NCI-H1436 treated with DMSO at 0.1 percent for 48 hours (cell line): ENCODE data around the gene FAM124B.
"Not testable (repeated sequence)": the region's sequence is repeated elsewhere in the genome, so short reads cannot be mapped to it uniquely, and the experiment has no call there.

ENCODE experiments used
- DNase-seq: peaks from one replicate; lab custom pipeline; 2025; lab: John Stamatoyannopoulos, UW

The FAM124B gene

DNA sequence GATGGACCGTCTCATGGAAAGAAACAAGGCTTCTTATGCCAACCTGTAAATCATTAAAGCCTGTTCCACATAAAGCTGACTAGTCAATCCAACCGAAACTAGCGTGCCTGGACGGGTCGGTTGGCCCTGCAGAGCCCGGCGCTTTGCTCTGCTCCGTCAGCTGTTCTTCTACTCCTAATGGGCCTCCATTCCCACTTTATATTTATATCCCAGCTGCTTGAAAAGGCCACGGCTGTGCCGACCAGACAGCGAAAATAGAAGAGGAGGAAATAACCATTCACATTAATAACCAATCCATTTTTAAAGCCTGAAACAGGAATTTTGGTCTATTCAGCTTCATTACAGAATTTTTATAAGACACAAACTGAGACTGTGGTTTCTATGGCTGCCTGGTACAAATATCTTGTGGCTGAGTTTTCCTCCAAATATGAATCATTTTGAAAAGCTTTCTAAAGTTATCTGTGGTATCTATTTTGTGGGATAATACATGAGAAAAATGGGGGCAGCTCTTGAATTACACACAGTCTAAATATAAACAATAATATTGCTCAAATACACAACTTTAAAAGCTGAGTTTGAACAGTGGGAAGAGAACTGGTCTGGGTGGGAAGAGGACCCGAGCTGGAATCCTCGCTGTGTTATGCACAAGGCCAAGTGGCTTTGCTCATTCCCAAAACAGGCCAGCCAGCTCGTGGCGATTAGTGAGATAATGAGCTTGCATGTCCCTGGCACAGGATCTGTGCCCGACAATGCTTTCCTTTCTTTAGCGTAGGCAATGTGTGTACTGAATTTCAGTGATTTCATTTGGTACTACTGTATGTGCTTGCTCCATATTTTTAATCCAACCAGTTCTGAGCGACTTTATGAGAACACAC is 10.5 kb upstream of the FAM124B start:
- no peak for DNase-seq

DNA sequence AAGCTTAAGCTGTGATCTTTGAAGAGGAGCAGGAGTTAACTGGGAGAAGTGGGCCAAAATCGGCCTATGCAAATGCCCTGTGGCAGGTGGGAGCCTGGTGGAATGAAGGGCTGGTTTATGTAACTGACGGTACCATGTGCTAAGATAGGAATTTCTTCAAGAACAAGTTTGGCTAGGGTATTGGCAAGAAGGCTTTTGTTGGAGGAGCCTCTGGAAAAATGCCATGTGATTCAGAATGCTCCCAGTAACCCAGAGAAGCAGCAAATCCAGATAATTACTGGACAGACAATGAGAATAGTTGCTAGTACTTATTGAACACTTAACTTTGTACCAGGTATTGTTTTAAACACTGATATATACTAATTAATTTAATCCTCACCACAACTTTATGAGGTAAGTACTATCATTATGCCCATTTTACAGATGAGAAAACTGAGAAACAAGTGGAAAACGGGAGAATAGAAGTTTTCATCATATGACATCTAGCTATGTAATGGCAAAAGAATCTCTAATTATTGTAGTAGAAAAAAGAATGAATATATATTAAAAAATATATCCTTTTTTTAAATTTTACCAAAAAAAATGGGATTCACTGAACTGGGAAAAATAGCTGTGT is 9.1 kb upstream of the FAM124B start:
- DNase-seq = no peak

DNA sequence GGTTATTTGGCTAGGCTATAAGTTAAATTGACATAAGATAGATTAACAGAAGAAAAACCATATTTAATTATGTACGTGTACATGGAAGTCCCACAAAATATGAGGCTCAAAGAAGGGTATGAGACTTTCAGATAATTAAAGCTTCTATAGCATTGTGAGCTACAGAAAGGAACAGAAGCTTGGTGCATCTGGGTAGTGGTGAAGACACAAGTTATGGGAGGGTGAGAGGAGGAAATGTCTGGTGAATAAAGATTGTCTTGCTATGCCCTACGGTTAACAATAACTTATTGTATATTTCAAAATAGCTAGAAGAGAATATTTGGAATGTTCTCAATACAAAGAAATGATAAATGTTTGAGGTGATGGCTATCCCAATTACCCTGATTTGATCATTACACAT is 6.8 kb upstream of the FAM124B start:
- DNase-seq = no peak

DNA sequence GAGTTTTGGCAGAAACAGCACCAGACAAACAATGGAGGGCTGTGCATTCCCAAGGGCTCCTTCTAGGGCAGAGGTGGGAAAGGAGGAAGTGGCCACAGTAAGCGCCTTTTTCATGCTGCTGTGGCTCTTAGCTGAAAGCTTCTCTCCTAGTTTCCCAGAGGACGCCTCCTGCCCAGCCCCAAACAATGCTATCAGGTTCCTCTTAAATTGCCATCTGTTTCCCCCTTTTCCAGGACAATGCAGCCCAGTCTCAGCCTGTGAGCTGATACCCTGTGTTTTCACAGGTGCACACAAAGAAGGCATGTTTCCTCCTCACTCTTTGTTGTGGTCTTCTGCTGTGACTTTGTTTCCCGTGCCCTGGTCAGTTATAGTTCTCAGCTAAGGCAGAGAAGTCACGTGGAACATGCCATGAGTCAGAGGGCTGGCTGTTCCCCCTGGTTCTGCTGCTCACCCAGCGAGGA is 5.4 kb upstream of the FAM124B start:
- no peak for DNase-seq

DNA sequence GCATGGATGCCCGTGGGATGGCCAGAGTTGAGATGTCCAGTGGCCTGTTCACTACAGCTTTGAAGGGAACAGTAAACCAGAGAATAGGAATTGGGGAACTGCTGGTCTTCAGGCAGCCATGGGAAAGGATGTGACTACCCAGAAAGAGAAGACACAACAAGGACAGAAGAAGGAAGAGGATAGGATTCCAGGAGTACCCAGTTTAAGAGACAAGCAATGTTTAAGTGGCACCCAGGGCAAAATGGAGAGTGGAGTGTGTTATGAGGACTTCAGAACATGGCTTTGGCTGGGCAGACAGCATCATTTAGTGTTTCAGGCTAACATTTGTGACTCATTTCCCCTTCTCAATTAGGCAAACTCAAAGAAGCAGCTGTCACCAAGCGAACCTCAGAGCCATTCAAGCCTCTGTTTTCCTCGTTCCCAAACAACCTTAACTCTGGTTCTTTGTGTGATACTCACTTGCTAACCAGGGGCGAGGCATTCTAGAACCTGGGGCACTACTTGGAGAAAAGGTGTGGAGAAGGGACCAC is 4.0 kb upstream of the FAM124B start:
- DNase-seq = no peak

DNA sequence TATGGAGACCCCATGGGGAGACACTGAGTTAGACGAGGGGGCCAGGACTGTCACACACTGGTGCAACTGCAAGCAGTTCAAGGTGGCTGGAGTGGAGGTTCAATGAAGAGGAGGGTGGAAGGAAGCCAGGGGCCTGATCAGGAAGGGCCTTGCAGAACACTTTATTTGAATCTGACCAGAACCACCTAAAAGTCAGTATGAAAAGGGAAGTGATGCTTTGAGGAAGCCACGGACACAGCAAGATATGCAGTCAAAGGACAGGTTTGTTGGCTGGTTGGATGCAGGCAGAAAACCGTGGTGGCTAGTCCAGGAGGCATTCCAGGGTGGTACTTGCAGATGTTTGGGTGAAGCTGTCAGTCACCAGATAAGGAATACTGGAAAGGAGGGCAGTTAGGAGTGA is 3.5 kb upstream of the FAM124B start:
- no peak for DNase-seq

DNA sequence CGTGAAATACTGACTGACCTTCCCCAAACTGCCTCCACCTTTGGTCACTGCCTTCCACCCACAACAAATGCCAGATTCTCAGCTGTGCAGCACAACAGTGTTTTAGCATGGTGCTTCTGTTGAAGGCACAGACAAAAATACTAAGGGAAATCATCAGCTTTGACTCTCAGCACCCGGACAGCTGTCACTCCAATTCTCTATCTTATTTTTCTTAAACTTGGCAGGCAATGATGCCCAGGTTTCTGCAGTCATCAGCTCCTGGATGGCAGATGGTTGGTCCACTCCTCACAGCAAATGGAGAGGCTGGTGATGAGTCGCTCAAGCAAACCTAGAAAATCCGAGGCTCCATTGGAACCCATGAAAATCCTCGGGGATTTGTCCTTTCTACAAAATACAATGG is 2.9 kb upstream of the FAM124B start:
- DNase-seq = no peak

DNA sequence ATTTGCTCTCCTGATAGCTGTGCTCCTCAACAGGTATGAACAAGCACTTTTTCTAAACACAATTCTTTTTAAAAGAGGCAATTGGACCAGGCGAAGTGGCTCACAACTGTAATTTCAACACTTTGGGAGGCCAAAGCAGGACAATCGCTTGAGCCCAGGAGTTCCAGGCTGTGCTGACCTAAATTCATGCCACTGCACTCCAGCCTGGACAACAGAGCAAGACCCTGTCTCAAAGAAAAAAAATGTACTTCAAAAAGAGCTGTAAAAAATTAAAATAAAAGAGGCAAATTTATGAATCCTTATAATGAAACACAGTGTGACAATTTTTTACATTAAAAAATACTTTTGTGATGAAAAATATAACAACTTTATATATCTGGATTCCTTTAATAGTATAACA is 1.8 kb upstream of the FAM124B start:
- no peak for DNase-seq

DNA sequence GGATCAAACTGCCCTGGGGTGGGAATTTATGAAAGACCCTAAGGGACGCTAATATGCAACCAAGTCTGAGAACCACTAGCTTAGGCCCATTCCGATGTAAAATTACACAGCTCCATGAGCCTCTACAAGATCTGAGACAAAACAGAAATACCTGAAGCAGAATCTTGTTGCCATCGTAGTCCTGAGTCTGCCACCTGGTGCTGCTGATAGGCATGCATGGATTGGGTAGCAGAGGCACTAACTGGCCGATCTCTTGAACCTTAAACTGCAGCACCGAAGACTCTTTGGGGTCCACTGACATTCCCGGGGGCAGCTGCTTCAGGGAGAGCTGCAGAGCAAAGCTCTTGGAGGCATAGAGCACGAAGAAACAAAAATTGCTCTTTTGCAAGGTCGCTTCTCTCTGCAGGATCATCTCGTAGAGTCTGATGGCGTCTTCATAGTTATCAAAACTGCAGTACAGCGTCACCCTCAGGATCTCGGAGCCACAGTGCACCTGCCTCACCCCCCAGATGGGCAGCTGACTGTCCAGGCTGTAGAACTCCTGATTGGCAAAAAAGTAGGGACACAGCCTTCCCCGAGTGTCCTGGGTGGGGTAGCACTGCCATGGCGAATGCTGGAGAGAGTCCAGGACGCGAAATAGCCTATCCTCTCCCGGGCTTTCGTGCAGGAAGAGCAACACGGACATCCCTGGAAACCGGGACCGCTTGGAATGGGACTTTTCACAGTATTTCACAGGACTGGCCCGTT is 848 bp downstream of the FAM124B start:
- DNase-seq = no peak

DNA sequence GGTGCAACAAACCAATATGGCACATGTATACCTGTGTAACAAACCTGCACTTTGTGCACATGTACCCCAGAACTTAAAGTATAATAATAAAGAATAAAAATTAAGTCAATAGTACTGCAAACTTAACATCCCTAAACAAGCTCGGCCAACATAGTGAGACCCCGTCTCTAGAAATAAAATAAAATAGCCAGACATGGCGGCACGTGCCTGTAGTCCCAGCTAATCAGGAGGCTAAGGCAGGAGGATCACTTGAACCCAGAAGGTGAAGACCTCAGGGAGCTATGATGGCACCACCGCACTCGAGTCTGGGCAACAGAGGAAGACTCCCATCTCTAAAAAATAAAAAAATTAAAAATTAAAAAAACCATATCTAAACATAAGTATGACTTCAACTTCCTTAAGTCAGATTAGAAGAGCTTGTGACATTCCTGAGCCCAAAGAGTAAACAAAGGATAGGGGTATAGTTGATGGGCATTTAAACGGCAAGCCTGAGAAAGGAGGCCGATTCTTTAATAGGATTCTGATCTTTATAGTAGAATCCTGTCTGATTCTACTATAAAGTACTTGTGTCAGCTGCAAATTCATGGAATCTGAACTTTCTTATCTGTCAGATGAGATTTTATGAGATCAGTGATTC is 1.6 kb downstream of the FAM124B start:
- no peak for DNase-seq

DNA sequence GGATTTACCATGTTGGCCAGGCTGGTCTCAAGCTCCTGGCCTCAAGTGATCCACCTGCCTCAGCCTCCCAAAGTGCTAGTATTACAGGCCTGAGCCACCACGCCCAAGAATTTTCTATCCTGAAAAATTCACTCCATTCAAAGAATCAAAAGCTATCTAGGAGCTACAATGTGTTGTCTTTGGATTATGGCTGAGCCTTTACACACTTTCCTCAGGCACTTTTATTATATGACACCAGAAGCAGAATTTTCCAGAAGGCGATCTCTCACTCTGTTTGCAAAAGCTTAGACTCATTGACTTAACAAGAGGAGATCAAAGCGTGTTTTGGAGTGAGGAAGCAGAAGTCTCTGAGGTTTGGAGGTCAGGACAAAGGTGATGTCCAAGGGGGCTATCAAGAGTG is 3.6 kb downstream of the FAM124B start:
- no peak for DNase-seq

DNA sequence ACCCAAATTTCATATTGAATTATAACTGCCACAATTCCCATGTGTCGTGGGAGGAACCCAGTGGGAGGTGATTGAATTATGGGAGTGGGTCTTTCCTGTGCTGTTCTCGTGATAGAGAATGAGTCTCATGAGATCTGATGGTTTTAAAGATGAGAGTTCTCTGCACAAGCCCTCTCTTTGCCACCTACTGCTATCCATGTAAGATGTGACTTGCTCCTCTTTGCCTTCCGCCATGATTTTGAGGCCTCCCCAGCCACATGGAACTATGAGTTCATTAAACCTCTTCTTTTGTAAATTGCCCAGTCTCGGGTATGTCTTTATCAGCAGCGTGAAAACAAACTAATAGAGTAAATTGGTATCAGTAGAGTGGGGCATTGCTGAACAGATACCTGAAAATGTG is 4.8 kb downstream of the FAM124B start:
- DNase-seq = not testable (repeated sequence)

DNA sequence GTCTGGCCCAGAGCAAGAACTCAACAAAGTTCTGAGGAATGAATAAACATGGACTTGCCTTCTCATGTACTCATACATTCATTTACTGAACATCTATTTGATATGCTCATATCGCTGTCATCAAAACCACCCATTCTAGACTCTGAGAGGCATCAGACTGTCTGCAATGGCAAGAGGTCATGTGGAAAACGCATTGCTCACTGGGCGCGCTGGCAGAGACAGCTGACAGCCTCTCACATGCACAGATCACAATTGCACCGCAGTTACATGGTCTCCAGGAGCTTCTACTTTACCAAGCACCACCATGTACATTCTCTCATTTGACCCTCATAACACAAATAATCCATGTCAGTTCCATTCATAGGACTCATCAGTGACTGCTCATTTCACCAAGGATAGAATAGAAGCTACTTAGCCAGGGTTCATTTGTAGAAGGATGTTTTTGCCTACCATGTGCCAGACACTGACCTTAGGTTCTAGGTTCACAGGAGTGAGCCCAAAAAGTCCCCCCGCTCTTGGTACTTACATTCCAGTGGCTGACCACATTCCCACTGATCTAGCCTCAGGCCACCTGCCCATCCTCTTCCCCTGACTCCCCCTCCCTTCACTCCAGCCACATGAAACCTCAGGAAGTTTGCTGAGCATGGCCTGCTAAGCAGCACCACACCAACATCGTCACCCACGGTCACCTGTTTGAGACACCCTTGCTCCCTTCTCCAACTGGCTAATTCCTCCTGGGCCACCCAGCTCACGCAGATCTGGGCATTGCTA is 6.1 kb downstream of the FAM124B start:
- no peak for DNase-seq

DNA sequence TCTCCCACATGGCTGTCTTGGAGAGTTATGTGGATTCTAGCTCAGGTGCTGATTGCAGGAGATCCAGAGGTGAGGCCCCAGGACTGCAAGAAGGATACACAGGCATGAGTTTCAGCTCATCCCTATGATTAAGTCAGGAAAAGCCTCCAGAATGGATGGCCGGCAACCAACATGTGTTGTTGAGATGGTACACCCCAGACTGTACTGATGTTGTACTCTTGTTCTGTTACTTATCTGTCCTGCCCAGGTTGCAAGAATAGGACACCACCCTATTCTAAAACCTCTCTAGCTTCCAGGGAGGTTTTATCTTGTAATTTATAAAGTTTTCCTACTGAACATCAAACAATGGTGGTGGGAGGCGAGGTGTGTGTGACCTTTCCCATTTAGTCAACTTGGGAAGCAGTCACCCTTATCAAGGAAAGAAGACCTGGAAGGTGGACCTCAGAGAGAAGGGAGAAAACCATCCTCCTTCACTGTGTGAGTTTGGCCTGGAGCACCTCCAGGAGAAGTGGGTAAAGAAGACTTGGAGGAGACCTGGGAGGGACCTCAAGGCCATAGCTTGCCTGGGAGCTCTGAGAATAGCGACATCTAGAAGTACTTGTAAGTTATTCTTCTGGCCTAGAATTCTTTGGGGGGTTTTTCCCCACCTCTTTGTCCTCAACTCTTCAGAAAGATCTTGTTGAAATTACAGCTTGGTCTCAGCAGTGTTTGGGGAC is 8.6 kb downstream of the FAM124B start:
- DNase-seq = no peak

DNA sequence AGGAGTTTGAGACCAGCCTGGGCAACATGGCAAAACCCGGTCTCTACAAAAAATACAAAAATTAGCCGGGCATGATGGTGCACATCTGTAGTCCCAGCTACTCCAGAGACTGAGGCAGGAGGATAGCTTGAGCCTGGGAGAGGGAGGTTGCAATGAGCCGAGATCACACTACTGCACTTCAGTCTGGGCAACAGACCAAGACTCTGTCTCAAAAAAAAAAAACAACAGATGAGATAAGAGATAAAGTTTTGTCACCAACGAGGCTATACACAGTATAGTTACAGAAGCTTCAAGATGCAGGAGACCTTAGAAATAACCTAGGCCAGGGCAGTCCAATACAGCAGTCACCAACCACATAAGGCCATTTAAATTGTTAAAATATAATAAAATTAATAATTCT is 9.4 kb downstream of the FAM124B start:
- DNase-seq = no peak

DNA sequence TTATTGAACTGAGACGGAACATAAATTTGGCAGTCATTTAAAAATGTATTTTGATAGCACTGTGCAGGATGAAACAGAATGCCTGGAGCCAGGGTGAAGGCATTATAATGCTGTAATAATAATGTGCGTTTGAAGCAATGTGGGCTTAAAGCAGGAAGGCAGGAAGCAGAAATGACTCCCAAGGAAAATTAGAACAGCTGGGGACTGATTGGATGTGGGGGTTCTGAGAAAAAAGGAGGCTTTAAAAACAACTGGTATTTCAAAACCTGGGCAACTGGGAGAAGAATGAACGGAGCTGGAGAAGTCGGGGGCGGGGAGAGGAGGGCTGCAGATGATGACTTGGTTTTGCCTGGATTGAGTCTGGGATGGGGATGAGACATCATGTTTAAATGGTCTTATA is 12.6 kb downstream of the FAM124B start:
- DNase-seq = no peak

DNA sequence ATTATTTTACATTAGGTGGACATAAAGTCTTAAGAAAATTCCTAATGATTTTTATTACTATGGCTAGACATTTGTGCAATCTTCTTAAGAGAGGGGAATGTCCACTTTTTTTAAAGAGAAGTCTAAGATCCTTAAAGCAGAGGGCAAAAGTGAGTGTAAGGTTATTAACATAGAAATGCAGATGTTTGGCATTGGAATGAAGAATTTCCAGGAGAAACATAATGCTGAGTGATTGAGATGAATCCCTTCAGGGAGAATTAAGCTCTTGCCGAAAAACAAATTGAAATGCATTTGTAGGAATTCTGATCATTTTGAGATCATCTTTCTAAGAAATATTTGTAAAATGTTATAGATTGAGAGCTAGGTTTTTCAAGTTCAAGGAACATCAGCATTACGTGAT is 15.0 kb downstream of the FAM124B start:
- no peak for DNase-seq

DNA sequence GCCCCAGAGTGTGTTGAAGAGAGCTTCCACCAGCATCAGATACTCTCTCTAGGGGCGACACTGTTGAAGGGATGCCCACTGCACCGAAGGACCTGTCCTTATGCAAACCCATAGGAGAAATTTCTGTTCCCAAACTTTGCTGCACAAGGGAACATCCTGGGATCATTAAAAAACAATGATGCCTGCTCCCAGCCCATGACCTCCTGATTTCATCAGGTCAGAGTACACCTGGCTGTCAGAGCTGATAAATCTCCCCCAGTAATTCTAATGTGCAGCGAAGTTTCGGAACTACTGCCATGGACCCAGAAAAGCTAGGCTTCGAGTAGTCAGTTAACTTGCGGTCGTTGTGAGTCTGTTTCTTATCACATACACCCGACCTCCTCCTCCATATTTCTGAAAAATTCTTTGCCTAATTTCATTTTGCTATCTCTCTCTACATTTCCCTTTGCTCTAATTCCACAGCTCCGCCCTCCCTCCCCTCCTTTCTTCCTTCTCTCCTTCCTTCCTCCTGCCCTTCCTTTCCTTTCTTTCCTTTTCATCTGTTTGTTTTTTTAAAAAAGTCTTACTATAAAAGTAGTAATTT is 18.8 kb downstream of the FAM124B start:
- DNase-seq = no peak

DNA sequence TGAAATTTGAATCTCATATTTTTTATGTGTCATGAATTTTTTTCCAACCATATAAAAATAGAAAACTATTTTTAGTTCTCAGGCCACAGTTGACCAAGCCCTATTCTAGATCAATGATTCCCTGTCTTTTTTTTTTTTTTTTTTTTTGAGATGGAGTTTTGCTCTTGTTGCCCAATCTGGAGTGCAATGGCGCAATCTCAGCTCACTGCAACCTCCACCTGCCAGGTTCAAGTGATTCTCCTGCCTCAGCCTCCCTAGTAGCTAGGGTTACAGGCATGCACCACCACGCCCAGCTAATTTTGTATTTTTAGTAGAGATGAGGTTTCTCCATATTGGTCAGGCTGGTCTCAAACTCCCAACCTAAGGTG is 19.6 kb downstream of the FAM124B start:
- DNase-seq = not testable (repeated sequence)

DNA sequence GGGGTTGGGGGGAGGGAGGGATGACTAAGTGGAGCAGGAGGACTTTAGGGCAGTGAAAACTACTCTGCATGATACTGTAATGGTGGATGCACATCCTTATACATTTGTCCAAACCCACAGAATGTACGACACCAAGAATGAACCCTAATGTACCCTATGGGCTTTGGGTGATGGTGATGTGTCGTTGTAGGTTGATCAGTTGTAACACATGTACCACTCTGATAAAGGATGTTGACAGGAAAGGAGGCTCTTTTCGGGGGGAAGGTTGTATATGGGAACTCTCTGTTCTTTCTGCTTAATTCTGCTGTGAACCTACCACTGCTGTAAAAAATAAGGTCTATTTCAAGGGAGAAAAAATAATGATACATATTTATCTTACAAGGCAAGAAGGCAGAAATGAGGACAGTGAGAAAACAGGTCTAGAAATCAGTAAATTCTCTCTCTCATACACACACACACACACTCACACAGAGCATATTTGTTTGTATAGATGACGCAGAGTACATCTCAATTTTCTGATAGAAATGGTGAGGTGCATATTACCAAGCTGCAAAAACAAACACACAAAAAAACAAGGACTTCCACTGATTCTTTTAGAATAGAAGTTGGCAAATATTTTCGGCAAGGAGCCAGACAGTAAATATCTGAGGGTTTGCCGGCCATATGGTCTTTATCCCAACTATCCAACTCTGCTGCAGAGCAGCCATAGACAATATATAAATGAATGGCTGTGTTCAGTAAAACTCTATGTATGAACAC is 20.2 kb downstream of the FAM124B start:
- DNase-seq = no peak
